Heart right ventricle (tissue), 16 donors: Measurements from ENCODE around the gene TMEM234. TPM values are rescaled to one million over a fixed set of nuclear protein-coding genes. Genes with fewer than 3 reads are reported as not detected.

Experiments used
- ATAC-seq, 8 donors: fragments of 200-7000 bp; cut with Tn5 transposase; one replicate each; pipeline ENCODE4 v1.9.1; 2020; ENCODE audit warnings: mild to moderate bottlenecking in 8 of 8, moderate library complexity in 8 of 8, moderate number of reproducible peaks in 1 of 8
- DNase-seq, 2 donors: peaks; one replicate each; pipeline ENCODE4 v3.0.0-alpha.2; 2020
- H3K27ac ChIP-seq, 10 donors: fragments of 200-600 bp; sonication (generic) in 2 of 10; one replicate each; pipeline versions ENCODE4 v1.5.0 to v1.8.0; 2020 to 2022; ENCODE audit warnings: mild to moderate bottlenecking in 3 of 10
- H3K27me3 ChIP-seq, 7 donors: fragments of 200-600 bp; one replicate each; pipeline ENCODE4 v1.8.0; 2021 to 2022; ENCODE audit warnings: mild to moderate bottlenecking in 2 of 7
- H3K36me3 ChIP-seq, 9 donors: fragments of 200-600 bp; sonication (generic) in 1 of 9; one replicate each; pipeline versions ENCODE4 v1.5.0 to v1.8.0; 2020 to 2022; ENCODE audit warnings: mild to moderate bottlenecking in 2 of 9
- H3K4me1 ChIP-seq, 9 donors: fragments of 200-600 bp; sonication (generic) in 1 of 9; one replicate each; pipeline versions ENCODE4 v1.5.0 to v1.8.0; 2020 to 2022; ENCODE audit warnings: mild to moderate bottlenecking in 4 of 9
- H3K4me3 ChIP-seq, 10 donors: fragments of 200-600 bp; sonication (generic) in 2 of 10; one replicate each; pipeline versions ENCODE4 v1.5.0 to v1.8.0; 2020 to 2022; ENCODE audit warnings: mild to moderate bottlenecking in 7 of 10, moderate library complexity in 2 of 10
- H3K9me3 ChIP-seq, 11 donors: fragments of 200-600 bp in 10 of 11; sonication (generic) in 2 of 11; one replicate each; pipeline versions ENCODE4 v1.5.0 to v1.8.0; 2013 to 2022; ENCODE audit warnings: mild to moderate bottlenecking in 2 of 11, control low read depth in 1 of 11, moderate library complexity in 1 of 11
- WGBS, 2 donors: extraction: QIAGEN DNeasy Blood & Tissue Kit; methylation state at CpG; one replicate each; pipeline ENCODE4 v1.1.7; 2013; ENCODE audit warnings: inconsistent platforms in 1 of 2; 5-methylcytosine and 5-hydroxymethylcytosine counted together
- intact Hi-C, 10 donors: fragments of 100-400 bp; cut with DNase I; formaldehyde crosslinking; loops; one replicate each; pipeline versions ENCODE4 v1.11.1 to v1.14.2; 2022
- long read RNA-seq, 3 donors: library from polyadenylated mRNA; unstranded; transcript quantifications; one replicate each; pipeline ENCODE4 v2.0.0, GENCODE V29; 2020 to 2021
- polyA plus RNA-seq, 2 donors: library from polyadenylated mRNA; stranded (reverse); fragments of 200-250 nt; gene quantifications; one replicate each; pipeline ENCODE4 v1.2.3, GENCODE V29; 2013
- total RNA-seq, 10 donors: library from RNA; stranded (reverse); fragmentation: NEBNext Ultra II Directional in 3 of 10; extraction: Animal tissue kit (Norgen Biotek cat#: 25700) in 3 of 10; gene quantifications; one replicate each; pipeline versions ENCODE4 v1.2.1 to v1.2.4, GENCODE V29; 2021 to 2023
- TF ChIP-seq, protein P1 (sequence below), 9 donors: fragments of 200-600 bp; sonication (generic) in 2 of 9; IDR thresholded peaks; one replicate each; pipeline versions ENCODE4 v1.5.0 to v1.8.0; 2021 to 2022; ENCODE audit warnings: antibody characterized with exemption in 9 of 9, mild to moderate bottlenecking in 5 of 9, moderate library complexity in 1 of 9
- donor health status: Arrhythmogenic right ventricular cardiomyopathy.
- donor health status: ischemic (EF 13 %, LVEDD 7.1; RV severe dilation, severe dysfunction).
- donor health status: healthy with polysubstance abuse.
- donor health status: DM: no; HTN: yes; CAD: no.
- donor health status: DM: no; HTN: no; CAD: no.
- donor health status: ischemic (EF 25% LVEDD 6.9; RV normal size, moderate dysfunction).
- donor health status: ischemic (EF 25% LVEDD 5.7; RV mildly dilated, moderate dysfunction).
- donor health status: healthy.
- donor health status: DM: yes; HTN: yes; CAD: no.
- donor health status: Ischemic cardiomyopathy.
- donor health status: ischemic (EF 35%, LVEDD 5.7; RV mildly dilated, moderate dysfunction).
- donor health status: nonischemic (EF 11% LVEDD 7.7; RV severe dilation, severe dysfunction).
- donor health status: DM: yes; HTN: yes; CAD: no.
- donor health status: PGD.
- donor health status: ischemic (EF 29% LVEDD 5.4; RV normal size, mild dysfunction).
- donor health status: nonischemic (EF 23%, LVEDD 6.1; RV moderate dilation, normal function).

The TMEM234 gene
- total RNA-seq: 10 to 100 TPM in 6 of 10 donors, 1 to 10 TPM in 4; 8.1 to 12.8 (median 11.1) TPM
- polyA plus RNA-seq: 10 to 100 TPM; 14.9 to 19.6 TPM
- long read RNA-seq, donor 1, partial matches to known transcripts: 1 of 6 reads
- long read RNA-seq, donor 1, other reads (novel, unspliced or antisense): 2 of 6 reads
- long read RNA-seq, donor 2, partial matches to known transcripts: 2 of 10 reads
- long read RNA-seq, donor 2, other reads (novel, unspliced or antisense): 5 of 10 reads
- long read RNA-seq, donor 3, partial matches to known transcripts: 2 of 5 reads
- long read RNA-seq, donor 3, other reads (novel, unspliced or antisense): 1 of 5 reads

DNA sequence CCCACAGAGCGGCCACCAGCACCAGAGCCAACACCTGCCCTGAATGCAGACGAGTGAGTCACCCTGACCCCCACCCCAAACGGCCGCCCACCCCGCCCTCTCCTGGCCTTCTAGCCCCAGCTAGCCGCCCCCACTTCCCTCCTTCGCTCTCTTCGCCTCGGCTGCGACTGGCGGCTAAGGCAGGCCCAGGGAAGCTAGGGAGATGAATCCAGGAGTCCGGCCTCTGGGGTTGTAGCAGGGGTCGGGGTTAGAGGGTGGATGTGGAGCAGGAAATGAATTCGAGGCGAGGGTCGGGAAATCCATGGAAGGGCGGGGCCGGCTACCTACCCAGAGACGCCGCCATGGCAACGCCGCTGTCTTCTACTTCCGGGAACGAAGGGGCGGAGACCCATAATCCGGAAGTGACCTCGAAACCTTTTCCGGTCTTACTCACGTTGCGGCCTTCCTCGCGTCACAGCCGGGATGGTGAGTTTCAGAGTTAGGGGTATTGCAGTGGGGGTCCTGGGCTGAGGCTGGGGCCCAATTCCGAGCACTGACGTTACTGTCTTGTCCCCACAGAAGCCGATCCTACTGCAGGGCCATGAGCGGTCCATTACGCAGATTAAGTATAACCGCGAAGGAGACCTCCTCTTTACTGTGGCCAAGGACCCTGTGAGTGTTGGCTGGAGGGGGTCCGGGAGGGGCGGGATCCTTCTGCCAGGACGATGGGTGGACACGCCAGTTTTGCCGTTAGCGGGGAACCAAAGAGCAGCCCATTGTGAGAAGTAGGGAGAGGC, at the start of gene TMEM234, which contains the start of gene EIF3I:
TSS of gene TMEM234 (minus strand) at position 374 of the 776 bp plus-strand sequence. CDS start at position 343, 31 bp downstream.
TSS of gene EIF3I (plus strand) at position 428 of the 776 bp plus-strand sequence. CDS start at position 463, 35 bp downstream.
- TF ChIP-seq, protein P1, sequence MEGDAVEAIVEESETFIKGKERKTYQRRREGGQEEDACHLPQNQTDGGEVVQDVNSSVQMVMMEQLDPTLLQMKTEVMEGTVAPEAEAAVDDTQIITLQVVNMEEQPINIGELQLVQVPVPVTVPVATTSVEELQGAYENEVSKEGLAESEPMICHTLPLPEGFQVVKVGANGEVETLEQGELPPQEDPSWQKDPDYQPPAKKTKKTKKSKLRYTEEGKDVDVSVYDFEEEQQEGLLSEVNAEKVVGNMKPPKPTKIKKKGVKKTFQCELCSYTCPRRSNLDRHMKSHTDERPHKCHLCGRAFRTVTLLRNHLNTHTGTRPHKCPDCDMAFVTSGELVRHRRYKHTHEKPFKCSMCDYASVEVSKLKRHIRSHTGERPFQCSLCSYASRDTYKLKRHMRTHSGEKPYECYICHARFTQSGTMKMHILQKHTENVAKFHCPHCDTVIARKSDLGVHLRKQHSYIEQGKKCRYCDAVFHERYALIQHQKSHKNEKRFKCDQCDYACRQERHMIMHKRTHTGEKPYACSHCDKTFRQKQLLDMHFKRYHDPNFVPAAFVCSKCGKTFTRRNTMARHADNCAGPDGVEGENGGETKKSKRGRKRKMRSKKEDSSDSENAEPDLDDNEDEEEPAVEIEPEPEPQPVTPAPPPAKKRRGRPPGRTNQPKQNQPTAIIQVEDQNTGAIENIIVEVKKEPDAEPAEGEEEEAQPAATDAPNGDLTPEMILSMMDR (IDR thresholded peaks at IDR 0.05): no peak
- Histone ChIP-seq H3K4me1 (peaks cover 5 to 36% (median 28%) of the 10 kb centered on the region in 9 donors), H3K9me3 (no peaks in the 10 kb centered on the region), H3K27me3 (no peaks in the 10 kb centered on the region), H3K4me3 (peak within 1 kb of the TSS; percentile 65 to 94 (median 84)), H3K36me3 (peaks cover 0 to 72% (median 20%) of the 10 kb centered on the region in 9 donors), H3K27ac (peak within 1 kb of the TSS; percentile 69 to 95 (median 90))
- ATAC-seq (peak; percentile 91 to 97 (median 96)), DNase-seq (peak; percentile 88 to 95)
- 0% methylated on average over 46 of the region's 46 CpGs for WGBS, 2 donors
- intact Hi-C loops: loop anchor here in 6 of 10 donors (5.0 to 10.0 kb wide), 3 partner anchors 90 to 103 kb away; no protein-coding TSS in a partner anchor

DNA sequence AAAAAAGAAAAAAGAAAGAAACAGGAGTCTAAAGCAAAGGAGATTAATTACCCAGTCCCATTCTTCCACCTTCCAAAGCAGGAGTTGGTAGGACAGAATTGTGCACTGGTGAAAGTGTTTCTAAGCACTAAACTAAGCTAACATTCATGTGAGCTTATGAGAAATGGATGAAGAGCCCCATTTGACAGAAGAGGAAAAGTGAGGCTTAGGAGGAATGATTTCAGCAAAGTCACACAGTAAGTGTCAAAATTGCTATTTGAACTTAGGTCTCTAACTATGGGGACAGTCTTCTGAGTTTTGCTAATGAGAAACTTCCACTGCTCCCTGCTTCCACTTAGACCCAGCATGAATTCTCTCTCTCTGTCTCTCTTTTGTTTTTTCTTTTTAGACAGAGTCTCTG, 47.6 kb upstream of the TMEM234 start:
- H3K9me3 ChIP-seq: no peaks in the 10 kb centered on the region
- intact Hi-C loops: no loop called here

DNA sequence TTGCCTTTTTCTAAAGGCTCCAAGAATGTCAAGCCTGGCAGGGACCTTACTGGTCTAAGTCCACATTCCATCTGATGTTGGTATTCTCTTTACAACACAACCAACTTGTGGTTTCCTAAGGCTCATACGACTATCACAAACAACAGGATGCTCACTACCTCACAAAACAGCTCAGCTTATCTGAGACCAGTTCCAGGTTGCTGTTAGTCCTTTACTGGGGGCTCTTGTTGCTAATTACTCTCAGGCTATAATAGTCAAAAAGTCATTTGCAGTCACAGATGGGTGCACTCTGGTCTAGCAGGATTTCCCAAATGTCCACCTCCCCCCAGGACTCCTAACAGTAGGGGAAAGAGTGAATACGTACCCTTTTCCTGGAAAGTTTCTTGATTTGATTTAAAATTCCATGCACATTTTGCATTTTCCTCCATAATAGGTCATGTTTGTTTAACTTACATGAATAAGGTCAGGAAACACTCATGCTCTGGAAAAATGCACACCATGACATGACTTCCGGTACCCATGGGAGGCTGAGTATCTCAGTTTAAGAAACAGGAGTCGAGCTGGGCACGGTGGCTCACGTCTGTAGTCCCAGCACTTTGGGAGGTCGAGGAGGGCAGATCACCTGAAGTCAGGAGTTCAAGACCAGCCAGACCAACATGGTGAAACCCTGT, 44.9 kb upstream of the TMEM234 start:
- Histone ChIP-seq H3K27me3 (no peaks in the 10 kb centered on the region), H3K4me1 (peaks cover 0 to 18% (median 0%) of the 10 kb centered on the region in 9 donors), H3K4me3 (no peak overlapping the region), H3K36me3 (no peaks in the 10 kb centered on the region), H3K27ac (peak overlapping the region in 2 of 10 donors; percentile 31 to 36), H3K9me3 (no peaks in the 10 kb centered on the region)
- DNase-seq: no peak
- TF ChIP-seq, protein P1 (IDR thresholded peaks at IDR 0.05): no peak
- intact Hi-C loops: no loop called here
- peak in 1 of 8 donors; percentile 44 for ATAC-seq
- 57 to 60% methylated on average over 7 of the region's 7 CpGs for WGBS, 2 donors

More for the DNA sequence above, 47.6 kb upstream of the TMEM234 start:
- Histone ChIP-seq H3K4me1 (peaks cover 0 to 8% (median 0%) of the 10 kb centered on the region in 9 donors), H3K36me3 (no peaks in the 10 kb centered on the region), H3K27me3 (peaks cover under 1 to 15% (median 14%) of the 10 kb centered on the region in 7 donors), H3K27ac (no peak overlapping the region), H3K4me3 (no peak overlapping the region)
- DNase-seq (no peak), ATAC-seq (no peak)
- TF ChIP-seq, protein P1 (IDR thresholded peaks at IDR 0.05): no peak

DNA sequence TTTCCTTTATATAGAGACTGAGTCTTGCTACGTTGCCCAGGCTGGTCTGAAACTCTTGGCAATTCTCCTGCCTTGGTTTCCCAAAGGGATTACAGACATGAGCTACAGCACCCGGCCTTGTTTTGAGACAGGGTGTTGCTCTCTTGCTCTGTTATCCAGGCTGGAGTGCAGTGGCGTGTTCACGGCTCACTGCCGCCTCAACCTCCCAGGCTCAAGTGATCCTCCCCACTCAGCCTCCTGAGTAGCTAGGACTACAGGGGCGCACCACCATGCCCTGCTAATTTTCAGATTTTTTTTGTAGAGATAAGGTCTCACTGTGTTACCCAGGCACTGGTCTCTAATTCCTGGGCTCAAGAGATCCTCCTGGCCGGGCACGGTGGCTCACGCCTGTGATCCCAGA, 43.7 kb upstream of the TMEM234 start:
- ATAC-seq: no peak

More for the DNA sequence above, 43.7 kb upstream of the TMEM234 start:
- no peaks in the 10 kb centered on the region for H3K9me3 ChIP-seq
- H3K27me3 ChIP-seq: no peaks in the 10 kb centered on the region
- intact Hi-C loops: no loop called here
- H3K4me3 ChIP-seq: no peak overlapping the region
- peaks cover 0 to 18% (median 0%) of the 10 kb centered on the region in 9 donors for H3K4me1 ChIP-seq
- 92 to 95% methylated on average over 9 of the region's 9 CpGs for WGBS, 2 donors
- H3K27ac ChIP-seq: no peak overlapping the region
- no peak for DNase-seq
- TF ChIP-seq, protein P1 (IDR thresholded peaks at IDR 0.05): no peak
- no peaks in the 10 kb centered on the region for H3K36me3 ChIP-seq
